Endothelial cell of umbilical vein (primary cell): ENCODE measurements around the gene CHMP4A. TPM values are rescaled to one million over a fixed set of nuclear protein-coding genes. Genes with fewer than 3 reads are reported as not detected.

Experiments
- BruUV-seq: library from RNA; stranded (reverse); fragments of 400-500 nt; replicated peaks from 2 replicates; lab custom pipeline; 2021; lab: Mats Ljungman, UMichigan
- CTCF ChIA-PET: fragments of 300-600, 350-600 bp; sonication (Branson Sonifier 250); formaldehyde crosslinking; loops from one replicate; lab custom pipeline; 2021; ENCODE audit warnings: antibody characterized with exemption, inconsistent platforms; lab: Charles Lee
- POLR2A ChIA-PET: fragments of 300-600, 350-600 bp; sonication (Branson Sonifier 250); formaldehyde crosslinking; loops from one replicate; lab custom pipeline; 2021; ENCODE audit warnings: antibody characterized with exemption, inconsistent platforms; lab: Charles Lee
- DNase-seq: peaks from one replicate; pipeline ENCODE4 v3.0.0-alpha.2; 2011; ENCODE audit warnings: low read depth, low spot score
- FAIRE-seq: peaks from 2 replicates; lab custom pipeline; 2011; peaks lifted over from hg19 to GRCh38; lab: Jason Lieb, UNC
- H2AFZ ChIP-seq: 2 replicates; pipeline ENCODE4 v1.6.0; 2012; ENCODE audit warnings: low read depth, low read length, control low read depth, inconsistent platforms
- H3K27ac ChIP-seq: 2 replicates; pipeline ENCODE4 v1.5.1; 2011; ENCODE audit warnings: low read depth, mild to moderate bottlenecking, control low read depth, low read length, moderate library complexity; ENCODE audit not compliant: insufficient read depth
- H3K27me3 ChIP-seq, 2 experiments: 2 replicates each; pipeline versions ENCODE4 v1.6.0 to v1.6.1; 2011; ENCODE audit warnings: low read length in 2 of 2, mixed read lengths in 1 of 2; ENCODE audit not compliant: control insufficient read depth in 2 of 2, insufficient read depth in 2 of 2
- H3K36me3 ChIP-seq, 2 experiments: 2 replicates in 1 of 2; 3 replicates in 1 of 2; pipeline ENCODE4 v1.5.1; 2011; ENCODE audit warnings: low read length in 2 of 2, mild to moderate bottlenecking in 1 of 2, moderate library complexity in 1 of 2; ENCODE audit not compliant: control insufficient read depth in 2 of 2, insufficient read depth in 2 of 2; ENCODE audit errors: extremely low read depth in 1 of 2
- H3K4me1 ChIP-seq: 3 replicates; pipeline ENCODE4 v1.5.1; 2011; ENCODE audit warnings: mild to moderate bottlenecking, low read length; ENCODE audit not compliant: control insufficient read depth, insufficient read depth; ENCODE audit errors: extremely low read depth
- H3K4me2 ChIP-seq: 2 replicates; pipeline ENCODE4 v1.6.1; 2011; ENCODE audit warnings: low read length, control low read depth, mixed read lengths; ENCODE audit not compliant: insufficient read depth
- H3K4me3 ChIP-seq, 3 experiments: fragments of 200-600 bp in 1 of 3; sonication (generic), shearing (Covaris generic) in 1 of 3; replicated peaks in 1 of 3; 2 replicates each; pipeline ENCODE4 v1.5.1; 2011 to 2016; ENCODE audit warnings: control low read depth in 3 of 3, low read length in 3 of 3, mild to moderate bottlenecking in 2 of 3, inconsistent platforms in 1 of 3, low read depth in 1 of 3, moderate library complexity in 1 of 3; ENCODE audit not compliant: insufficient read depth in 1 of 3
- H3K79me2 ChIP-seq: 2 replicates; pipeline ENCODE4 v1.6.0; 2012; ENCODE audit warnings: low read length, inconsistent platforms; ENCODE audit not compliant: control insufficient read depth, insufficient read depth
- H3K9ac ChIP-seq: replicated peaks from 2 replicates; pipeline ENCODE3; 2011; ENCODE audit warnings: low read length, control low read depth; ENCODE audit not compliant: insufficient read depth; ENCODE audit errors: extremely low read depth
- H3K9me1 ChIP-seq: replicated peaks from 3 replicates; pipeline ENCODE4 v1.6.0; 2011; ENCODE audit warnings: mild to moderate bottlenecking, low read length; ENCODE audit not compliant: control insufficient read depth, insufficient read depth; ENCODE audit errors: extremely low read depth
- H3K9me3 ChIP-seq: replicated peaks from 2 replicates; pipeline ENCODE4 v1.5.1; 2012; ENCODE audit warnings: low read length, inconsistent platforms; ENCODE audit not compliant: control insufficient read depth, insufficient read depth
- H4K20me1 ChIP-seq: replicated peaks from 2 replicates; pipeline ENCODE3; 2011; ENCODE audit warnings: mild to moderate bottlenecking, low read length; ENCODE audit not compliant: control insufficient read depth, insufficient read depth; ENCODE audit errors: extremely low read depth
- EZH2 ChIP-seq: IDR thresholded peaks from 2 replicates; pipeline ENCODE4 v1.6.1; 2012; ENCODE audit warnings: borderline replicate concordance, low read depth, mild to moderate bottlenecking, moderate library complexity, low read length, inconsistent platforms; ENCODE audit not compliant: severe bottlenecking
- FOS ChIP-seq: IDR thresholded peaks from 2 replicates; pipeline ENCODE4 v1.6.1; 2011; ENCODE audit warnings: mild to moderate bottlenecking, low read length, moderate library complexity, borderline replicate concordance; ENCODE audit not compliant: insufficient read depth
- GATA2 ChIP-seq: IDR thresholded peaks from 2 replicates; pipeline ENCODE4 v1.7.0; 2011; ENCODE audit warnings: low read depth, mild to moderate bottlenecking, moderate library complexity, mixed read lengths, low read length; ENCODE audit not compliant: insufficient read length, insufficient read depth
- JUN ChIP-seq: IDR thresholded peaks from 2 replicates; pipeline ENCODE4 v1.6.1; 2011; ENCODE audit warnings: borderline replicate concordance, low read depth; ENCODE audit not compliant: insufficient read length, insufficient read depth
- MAX ChIP-seq: IDR thresholded peaks from 2 replicates; pipeline ENCODE4 v1.6.1; 2011; ENCODE audit not compliant: insufficient read depth, insufficient read length
- MYC ChIP-seq: IDR thresholded peaks from one replicate; pipeline ENCODE4 v1.6.1; 2011; ENCODE audit warnings: mild to moderate bottlenecking, low read depth, low read length
- POLR2A ChIP-seq: IDR thresholded peaks from 2 replicates; pipeline ENCODE4 v1.6.1; 2012; ENCODE audit warnings: low read depth, mild to moderate bottlenecking, control low read depth, low read length
- POLR2AphosphoS5 ChIP-seq: IDR thresholded peaks from 2 replicates; pipeline ENCODE4 v1.6.1; 2012; ENCODE audit warnings: low read depth, mild to moderate bottlenecking, control low read depth, low read length, moderate library complexity; ENCODE audit not compliant: insufficient read depth
- dilution Hi-C: fragments of 300-500 bp; cut with MboI; formaldehyde crosslinking; loops from one replicate; pipeline ENCODE4 v1.15.0; 2019; ENCODE audit warnings: low sequenced_read_pairs; ENCODE audit not compliant: extremely low pct_ligation_motif_present
- intact Hi-C: fragments of 100-400 bp; cut with micrococcal nuclease; formaldehyde crosslinking; loops from one replicate; pipeline ENCODE4 v1.10.0; 2022
- polyA plus RNA-seq, 4 experiments: library from polyadenylated mRNA; depleted of rRNA in 3 of 4; stranded (reverse) in 3 of 4; unstranded in 1 of 4; fragments of >200 nt; gene quantifications; 2 replicates each; pipeline versions ENCODE4 v1.2.1 to v1.2.3, GENCODE V29; 2011 to 2012; ENCODE audit warnings: missing spikeins in 1 of 4
- total RNA-seq: library from RNA; stranded (reverse); gene quantifications from 2 replicates; pipeline ENCODE4 v1.2.3, GENCODE V29; 2021
- TF ChIP-seq, protein P1 (sequence below), 2 donors: IDR thresholded peaks; 1 replicate in 1 of 2; 2 replicates in 1 of 2; pipeline ENCODE4 v1.5.1; 2011; ENCODE audit warnings: low read length in 2 of 2, mild to moderate bottlenecking in 2 of 2, moderate library complexity in 2 of 2, control low read depth in 1 of 2, inconsistent platforms in 1 of 2, low read depth in 1 of 2; ENCODE audit not compliant: insufficient read depth in 1 of 2; ENCODE audit errors: extremely low read depth in 1 of 2

The CHMP4A gene
- total and polyA plus RNA-seq, 2 donors (not counting 3 experiments of a cell fraction or from before 2014, with no cell fraction given): 40.9 to 46.4 TPM

GRCh38 chr14:24177041-24177825 lies 36.1 kb downstream of the CHMP4A start:
- Histone ChIP-seq H3K4me2 (no peak overlapping the region), H3K4me1 (peaks cover under 1% of the 10 kb centered on the region), H3K27ac (no peak overlapping the region), H2AFZ (no peak overlapping the region), H4K20me1 (no peaks in the 10 kb centered on the region), H3K9me3 (no peaks in the 10 kb centered on the region), H3K79me2 (no peaks in the 10 kb centered on the region), H3K4me3 (no peak overlapping the region), H3K36me3 (peaks cover 0 to 20% of the 10 kb centered on the region in 2 experiments), H3K9ac (no peak overlapping the region), H3K9me1 (no peaks in the 10 kb centered on the region), H3K27me3 (no peaks in the 10 kb centered on the region)
- BruUV-seq: no TSS peak
- TF ChIP-seq FOS (no peak), JUN (no peak), GATA2 (no peak), MAX (no peak), POLR2AphosphoS5 (no peak), EZH2 (no peak), MYC (no peak), POLR2A (no peak)
- TF ChIP-seq, protein P1, sequence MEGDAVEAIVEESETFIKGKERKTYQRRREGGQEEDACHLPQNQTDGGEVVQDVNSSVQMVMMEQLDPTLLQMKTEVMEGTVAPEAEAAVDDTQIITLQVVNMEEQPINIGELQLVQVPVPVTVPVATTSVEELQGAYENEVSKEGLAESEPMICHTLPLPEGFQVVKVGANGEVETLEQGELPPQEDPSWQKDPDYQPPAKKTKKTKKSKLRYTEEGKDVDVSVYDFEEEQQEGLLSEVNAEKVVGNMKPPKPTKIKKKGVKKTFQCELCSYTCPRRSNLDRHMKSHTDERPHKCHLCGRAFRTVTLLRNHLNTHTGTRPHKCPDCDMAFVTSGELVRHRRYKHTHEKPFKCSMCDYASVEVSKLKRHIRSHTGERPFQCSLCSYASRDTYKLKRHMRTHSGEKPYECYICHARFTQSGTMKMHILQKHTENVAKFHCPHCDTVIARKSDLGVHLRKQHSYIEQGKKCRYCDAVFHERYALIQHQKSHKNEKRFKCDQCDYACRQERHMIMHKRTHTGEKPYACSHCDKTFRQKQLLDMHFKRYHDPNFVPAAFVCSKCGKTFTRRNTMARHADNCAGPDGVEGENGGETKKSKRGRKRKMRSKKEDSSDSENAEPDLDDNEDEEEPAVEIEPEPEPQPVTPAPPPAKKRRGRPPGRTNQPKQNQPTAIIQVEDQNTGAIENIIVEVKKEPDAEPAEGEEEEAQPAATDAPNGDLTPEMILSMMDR (IDR thresholded peaks at IDR 0.05; ENCODE audit: extremely low read depth in 1 of 2, insufficient read depth in 1 of 2, low read depth in 1 of 2, low read length in 2 of 2): no peak
- dilution Hi-C loops: no loop called here
- CTCF ChIA-PET: interaction anchor here (1.1 to 1.2 kb wide), 2 partner anchors 9 to 10 kb away, joined by 3 to 4 read pairs; no protein-coding TSS in a partner anchor
- no peak for FAIRE-seq
- intact Hi-C loops: no loop called here
- no peak for DNase-seq
- POLR2A ChIA-PET: no interaction called here
